ENCODE results near the gene VPS4B.

DNA sequence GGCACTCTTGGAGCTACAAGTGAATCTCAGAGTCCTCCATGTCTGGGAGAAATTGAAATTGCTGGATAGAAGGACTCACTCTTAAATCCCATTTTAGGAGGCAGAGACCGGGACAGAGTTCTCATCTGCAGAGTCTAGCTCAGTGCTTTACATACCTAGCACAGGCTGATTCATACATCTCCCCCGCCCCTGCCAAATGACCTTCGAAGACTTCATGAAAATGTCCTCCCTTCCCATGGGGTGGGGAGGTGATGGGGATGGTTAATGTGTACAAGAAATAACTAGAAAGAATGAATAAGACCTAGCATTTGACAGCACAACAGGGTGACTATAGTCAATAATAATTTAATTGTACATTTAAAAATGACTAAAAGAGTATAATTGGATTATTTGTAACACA is 46.3 kb upstream of the VPS4B start:
- TF ChIP-seq, protein P1, sequence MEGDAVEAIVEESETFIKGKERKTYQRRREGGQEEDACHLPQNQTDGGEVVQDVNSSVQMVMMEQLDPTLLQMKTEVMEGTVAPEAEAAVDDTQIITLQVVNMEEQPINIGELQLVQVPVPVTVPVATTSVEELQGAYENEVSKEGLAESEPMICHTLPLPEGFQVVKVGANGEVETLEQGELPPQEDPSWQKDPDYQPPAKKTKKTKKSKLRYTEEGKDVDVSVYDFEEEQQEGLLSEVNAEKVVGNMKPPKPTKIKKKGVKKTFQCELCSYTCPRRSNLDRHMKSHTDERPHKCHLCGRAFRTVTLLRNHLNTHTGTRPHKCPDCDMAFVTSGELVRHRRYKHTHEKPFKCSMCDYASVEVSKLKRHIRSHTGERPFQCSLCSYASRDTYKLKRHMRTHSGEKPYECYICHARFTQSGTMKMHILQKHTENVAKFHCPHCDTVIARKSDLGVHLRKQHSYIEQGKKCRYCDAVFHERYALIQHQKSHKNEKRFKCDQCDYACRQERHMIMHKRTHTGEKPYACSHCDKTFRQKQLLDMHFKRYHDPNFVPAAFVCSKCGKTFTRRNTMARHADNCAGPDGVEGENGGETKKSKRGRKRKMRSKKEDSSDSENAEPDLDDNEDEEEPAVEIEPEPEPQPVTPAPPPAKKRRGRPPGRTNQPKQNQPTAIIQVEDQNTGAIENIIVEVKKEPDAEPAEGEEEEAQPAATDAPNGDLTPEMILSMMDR (IDR thresholded peaks at IDR 0.05): no peak
- no peak for TF ChIP-seq POLR2A (IDR thresholded peaks at IDR 0.05)

All from prostate gland (tissue), 2 donors.